C4-2B (cell line): ENCODE data around the gene SMPDL3A.

Source experiments
- CTCF ChIP-seq: fragments of 450-650 bp; conservative IDR thresholded peaks from 2 replicates; pipeline ENCODE4 v1.5.1; 2017; ENCODE audit warnings: mild to moderate bottlenecking
- ZFX ChIP-seq: fragments of 450-650 bp; IDR thresholded peaks from 2 replicates; pipeline ENCODE4 v1.6.1; 2017

- TF ChIP-seq CTCF = no peak
- TF ChIP-seq ZFX = no peak
Observed at GRCh38 chr6:122747573-122747972, 41.5 kb upstream of the SMPDL3A start.
